Activated CD8-positive, alpha-beta memory T cell treated with anti-CD3 and anti-CD28 coated beads for 36 hours (primary cell): ENCODE data around the gene MSANTD7. TPM values are rescaled to one million over a fixed set of nuclear protein-coding genes. Genes with fewer than 3 reads are reported as not detected.
"Not testable (repeated sequence)": the region's sequence is repeated elsewhere in the genome, so short reads cannot be mapped to it uniquely, and the experiment has no call there.

Source experiments
- CTCF ChIA-PET: fragments of 350-600 bp; sonication (Branson Sonifier 250); formaldehyde crosslinking; loops from one replicate; lab custom pipeline; 2021; ENCODE audit warnings: antibody characterized with exemption; lab: Charles Lee
- POLR2A ChIA-PET: fragments of 350-600 bp; sonication (Branson Sonifier 250); formaldehyde crosslinking; loops from one replicate; lab custom pipeline; 2021; ENCODE audit warnings: antibody characterized with exemption; lab: Charles Lee
- total RNA-seq, 2 experiments: library from RNA; stranded (reverse); gene quantifications; one replicate each; pipeline ENCODE4 v1.2.3, GENCODE V29; 2021

MSANTD7 gene, protein sequence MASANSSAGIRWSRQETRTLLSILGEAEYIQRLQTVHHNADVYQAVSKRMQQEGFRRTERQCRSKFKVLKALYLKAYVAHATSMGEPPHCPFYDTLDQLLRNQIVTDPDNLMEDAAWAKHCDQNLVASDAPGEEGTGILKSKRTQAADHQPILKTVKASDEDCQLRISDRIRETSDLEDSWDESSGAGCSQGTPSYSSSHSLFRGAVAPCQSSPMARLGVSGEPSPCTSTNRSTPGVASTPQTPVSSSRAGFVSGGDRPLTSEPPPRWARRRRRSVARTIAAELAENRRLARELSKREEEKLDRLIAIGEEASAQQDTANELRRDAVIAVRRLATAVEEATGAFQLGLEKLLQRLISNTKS
- total RNA-seq = 10 to 100 TPM; 25.6 to 27.1 TPM

DNA sequence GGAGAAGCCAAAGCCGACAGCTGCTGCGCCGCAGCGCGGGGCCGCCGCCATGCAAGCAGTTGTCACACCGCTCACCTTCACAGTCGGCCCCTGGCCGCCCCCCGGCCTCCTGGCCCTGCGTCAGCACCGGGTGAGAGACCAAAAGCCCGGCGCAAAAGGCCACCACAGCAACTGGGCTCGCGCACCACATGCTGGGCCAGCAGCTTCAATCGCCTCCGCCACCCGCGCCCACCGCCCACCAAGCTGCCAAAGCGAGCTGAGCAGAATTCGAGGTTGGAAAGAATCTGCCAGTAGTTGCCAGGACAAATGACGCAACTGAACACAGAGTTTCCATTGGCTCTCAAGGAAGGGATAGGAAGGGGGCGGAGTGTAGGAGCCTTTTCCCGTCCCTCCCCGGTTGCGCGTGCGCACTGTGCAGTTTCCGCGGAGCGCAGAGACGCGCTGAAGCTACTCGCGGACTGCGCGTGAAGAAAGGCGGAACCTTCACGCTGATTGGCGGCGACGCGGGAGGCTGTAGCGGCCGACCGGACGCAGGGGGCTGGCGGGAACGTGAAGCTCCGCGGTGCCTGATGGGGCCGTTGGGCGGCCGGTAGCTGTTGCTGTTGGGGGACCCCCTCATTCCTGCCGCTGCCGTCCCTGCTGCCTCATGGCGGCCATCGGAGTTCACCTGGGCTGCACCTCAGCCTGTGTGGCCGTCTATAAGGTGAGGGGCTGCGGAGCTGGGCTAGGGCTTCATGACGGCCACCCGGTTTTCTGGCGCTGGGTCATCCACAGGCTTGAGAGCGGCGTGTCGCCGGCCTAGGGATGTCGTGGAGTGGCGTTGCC is at the start of gene MSANTD7, which contains the start of the genes CDNF and HSPA14:
TSS of gene MSANTD7 (plus strand) at position 550 of the 825 bp plus-strand sequence. CDS start 3,979 bp downstream, outside the sequence.
TSS of gene CDNF (minus strand) at position 281 of the 825 bp plus-strand sequence. CDS start at position 190, 91 bp downstream.
TSS of gene HSPA14 (plus strand) at position 550 of the 825 bp plus-strand sequence. CDS start at position 647, 97 bp downstream.
- ChIA-PET POLR2A (interaction anchor here (0.5 to 3.4 kb wide), 12 partner anchors 40 to 652 kb away, joined by 3 to 29 read pairs (median 3); partner anchors contain the start of genes DCLRE1C, MEIG1 and SUV39H2), CTCF (interaction anchor here (0.8 to 1.6 kb wide), 5 partner anchors 116 to 300 kb away, joined by 3 to 7 read pairs (median 3); partner anchors contain the start of gene DCLRE1C)

DNA sequence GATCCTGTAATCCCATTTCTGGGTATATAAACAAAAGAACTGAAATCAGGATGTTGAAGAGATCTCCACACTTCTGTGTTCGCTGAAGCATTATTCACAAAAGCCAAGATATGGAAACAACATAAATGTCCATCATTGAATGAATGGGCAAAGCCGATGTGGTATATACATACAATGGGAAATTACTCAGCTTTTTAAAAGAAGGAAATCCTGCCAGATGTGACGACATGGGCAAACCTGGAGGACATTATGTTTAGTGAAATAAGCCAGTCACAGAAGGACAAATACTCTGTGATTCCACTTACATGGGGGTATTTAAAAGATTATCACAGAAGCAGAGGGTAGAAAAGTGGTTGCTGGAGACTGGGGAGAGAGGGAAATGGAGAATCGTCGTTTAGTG is 39.5 kb upstream of the MSANTD7 start:
- CTCF ChIA-PET = no interaction called here
- POLR2A ChIA-PET = no interaction called here

DNA sequence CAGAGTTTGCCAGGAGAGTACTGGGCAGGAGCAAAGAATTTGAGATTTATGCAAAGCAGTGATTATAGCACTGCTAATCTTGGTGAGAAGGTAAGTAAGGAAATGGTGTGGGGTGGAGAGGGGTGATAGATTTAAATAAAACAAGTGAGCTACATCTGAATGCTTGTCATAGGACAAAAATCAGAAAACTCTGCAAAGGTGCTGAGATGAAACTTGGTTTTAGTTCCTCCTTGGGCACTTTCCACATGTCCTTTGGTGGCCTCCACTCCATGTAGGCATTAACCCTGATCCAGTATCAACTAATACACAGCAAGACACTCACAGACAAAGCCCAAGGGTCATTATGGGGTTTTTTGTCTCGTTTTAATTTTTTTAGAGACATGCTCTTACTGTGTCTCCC is 37.7 kb upstream of the MSANTD7 start:
- POLR2A ChIA-PET = no interaction called here
- CTCF ChIA-PET = no interaction called here

DNA sequence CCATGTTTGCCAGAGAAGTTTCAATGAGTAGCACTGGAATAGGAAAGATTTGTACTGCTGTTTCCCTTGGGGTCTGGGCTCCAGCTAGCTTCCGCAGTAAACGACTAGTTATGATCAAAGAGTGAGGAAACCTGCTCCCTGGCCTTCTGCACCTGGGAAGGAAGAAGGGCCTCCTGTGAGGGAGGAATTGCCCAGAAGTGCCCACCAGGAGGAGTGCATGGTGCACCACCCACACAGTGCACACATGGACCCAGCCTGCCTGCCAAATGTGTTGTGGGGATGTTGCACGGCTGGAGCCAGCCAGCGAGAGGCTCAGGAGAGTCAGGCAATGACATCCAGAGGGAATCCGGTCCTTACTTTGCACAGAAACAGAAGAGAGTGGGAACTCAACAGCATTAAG is 36.4 kb upstream of the MSANTD7 start:
- ChIA-PET POLR2A (no interaction called here), CTCF (no interaction called here)

DNA sequence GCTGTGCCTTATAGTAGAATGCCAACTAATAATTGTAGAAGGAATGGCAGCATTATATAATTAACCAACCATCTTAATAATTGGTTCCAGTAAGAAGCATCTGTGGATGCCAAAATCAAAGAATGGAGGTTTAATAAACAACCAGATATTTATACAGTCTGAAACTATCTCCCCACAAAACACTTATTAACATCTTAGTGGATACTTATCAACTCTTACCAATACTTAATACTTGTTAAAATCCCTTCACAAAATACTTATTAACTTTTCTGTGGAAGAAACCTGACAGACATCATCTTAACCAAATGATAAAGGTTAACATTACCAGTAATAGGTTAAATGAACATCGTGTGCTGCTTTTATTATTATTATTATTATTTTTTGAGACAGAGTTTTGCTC is 34.3 kb upstream of the MSANTD7 start:
- ChIA-PET CTCF (no interaction called here), POLR2A (no interaction called here)

DNA sequence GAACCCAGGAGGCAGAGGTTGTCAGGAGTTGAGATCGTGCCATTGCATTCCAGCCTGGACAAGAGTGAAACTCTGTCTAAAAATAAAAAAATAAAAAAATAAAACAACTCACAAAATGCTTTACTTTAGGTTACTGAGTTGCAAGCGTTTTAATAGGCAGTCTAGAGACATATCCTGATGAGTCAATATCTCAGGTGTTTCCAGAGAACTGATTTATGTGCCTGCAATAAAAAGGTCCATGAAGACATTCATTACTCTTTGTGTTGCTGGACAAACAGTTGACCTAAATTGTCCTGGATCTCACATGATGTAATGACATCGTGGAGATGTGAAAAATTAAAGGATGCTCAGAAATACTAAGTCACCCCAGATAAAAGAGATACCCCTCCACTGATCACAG is 31.8 kb upstream of the MSANTD7 start:
- CTCF ChIA-PET = no interaction called here

DNA sequence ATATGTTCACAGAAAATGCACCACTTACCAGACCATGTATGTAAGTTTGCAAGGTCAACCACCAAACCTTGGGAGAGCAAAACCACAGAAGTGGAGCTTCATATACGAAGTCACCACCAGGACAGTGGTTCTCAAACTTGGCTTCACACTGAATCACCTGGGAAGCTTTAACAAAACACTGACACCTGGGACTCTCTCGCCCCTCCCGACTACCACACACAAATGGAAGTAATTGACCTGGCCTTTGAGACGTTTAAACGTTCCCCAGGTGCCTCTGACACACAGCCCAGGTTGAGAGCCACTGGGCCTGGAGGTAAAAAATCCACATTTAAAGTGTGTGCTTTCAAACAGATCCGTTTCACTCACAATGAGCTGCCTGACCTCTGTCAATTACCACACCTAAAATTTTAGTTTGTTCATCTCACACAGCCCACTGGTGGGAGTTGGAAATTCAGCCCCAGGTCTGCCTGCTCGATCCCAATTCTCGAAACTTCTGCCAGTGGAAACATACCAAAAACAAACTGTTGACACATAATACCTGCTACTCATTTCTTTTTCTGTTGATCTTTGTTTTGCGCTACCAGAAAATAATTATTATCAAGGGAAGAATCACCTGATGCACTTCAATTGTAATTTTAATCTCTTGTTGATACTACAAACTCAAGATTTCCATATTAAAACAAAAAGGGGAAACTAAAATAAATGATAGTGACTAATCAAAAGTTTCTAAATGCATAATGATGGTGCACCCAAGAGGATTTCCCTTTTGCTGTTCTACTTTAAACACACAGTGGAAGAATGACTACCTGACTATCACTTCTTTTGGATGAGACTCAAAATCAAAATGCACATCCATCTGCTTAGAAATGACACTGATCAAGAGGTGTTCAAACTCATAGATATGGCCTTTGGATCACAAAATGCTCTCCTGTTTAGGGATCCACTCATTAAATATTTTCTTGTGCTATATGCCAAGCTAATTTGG is 26.8 kb upstream of the MSANTD7 start:
- CTCF ChIA-PET = interaction anchor here (1.3 kb wide), 1 partner anchor 314 kb away, joined by 4 read pairs; no protein-coding TSS in a partner anchor
- POLR2A ChIA-PET = no interaction called here

More for the DNA sequence above, 31.8 kb upstream of the MSANTD7 start:
- POLR2A ChIA-PET = no interaction called here

DNA sequence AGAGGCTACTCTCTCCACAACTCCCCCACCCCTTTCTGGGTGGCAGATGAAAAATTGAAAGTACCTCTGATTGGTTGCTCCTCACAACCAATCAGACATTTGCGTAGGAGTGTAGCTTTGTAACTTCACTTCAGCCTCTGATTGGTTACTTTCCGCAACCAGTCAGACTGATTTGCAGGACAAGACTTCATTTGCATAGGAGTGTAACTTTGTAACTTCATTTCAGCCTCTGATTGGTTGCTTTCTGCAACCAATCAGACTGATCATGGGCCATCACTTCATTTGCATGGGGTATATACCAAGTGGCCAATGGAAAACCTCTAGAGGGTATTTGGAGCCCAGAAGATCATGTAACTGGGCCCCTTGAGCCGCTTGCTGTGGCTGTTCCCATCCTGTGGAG is 25.8 kb upstream of the MSANTD7 start:
- CTCF ChIA-PET = no interaction called here

DNA sequence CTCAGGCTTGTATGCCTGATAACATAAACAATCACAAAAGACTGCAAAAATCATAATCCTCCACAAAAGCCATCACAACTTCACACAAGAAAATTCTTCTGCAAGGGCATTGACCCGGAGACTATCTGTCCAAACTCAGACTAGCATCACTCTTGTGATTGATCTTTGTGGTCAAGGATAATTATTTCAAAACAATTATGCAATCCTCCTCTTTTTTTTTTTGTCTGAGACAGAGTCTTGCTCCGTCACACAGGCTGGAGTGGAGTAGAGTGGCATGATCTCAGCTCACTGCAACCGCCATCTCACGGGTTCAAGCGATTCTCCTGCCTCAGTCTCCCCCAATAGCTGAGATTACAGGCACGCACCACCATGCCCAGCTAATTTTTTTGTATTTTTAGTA is 22.4 kb upstream of the MSANTD7 start:
- POLR2A ChIA-PET = no interaction called here
- CTCF ChIA-PET = interaction anchor here (0.7 kb wide), 1 partner anchor 187 kb away, joined by 3 read pairs; no protein-coding TSS in a partner anchor

More for the DNA sequence above, 25.8 kb upstream of the MSANTD7 start:
- POLR2A ChIA-PET = no interaction called here

DNA sequence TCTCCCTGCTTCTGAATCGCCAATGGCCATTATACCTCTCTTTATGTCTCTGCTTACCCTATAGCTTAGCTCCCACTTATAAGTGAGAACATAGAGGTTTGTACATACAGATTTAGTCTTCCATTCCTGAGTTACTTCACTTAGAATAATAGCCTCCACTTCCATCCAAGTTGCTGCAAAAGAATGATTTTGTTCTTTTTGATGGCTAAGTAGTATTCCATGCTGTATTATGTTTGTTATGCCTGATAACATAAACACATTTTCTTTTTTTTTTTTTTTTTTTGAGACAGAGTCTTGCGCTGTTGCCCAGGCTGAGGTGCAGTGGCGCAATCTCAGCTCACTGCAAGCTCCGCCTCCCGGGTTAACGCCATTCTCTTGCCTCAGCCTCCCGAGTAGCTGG is 21.4 kb upstream of the MSANTD7 start:
- POLR2A ChIA-PET, CTCF ChIA-PET: not testable (repeated sequence)

DNA sequence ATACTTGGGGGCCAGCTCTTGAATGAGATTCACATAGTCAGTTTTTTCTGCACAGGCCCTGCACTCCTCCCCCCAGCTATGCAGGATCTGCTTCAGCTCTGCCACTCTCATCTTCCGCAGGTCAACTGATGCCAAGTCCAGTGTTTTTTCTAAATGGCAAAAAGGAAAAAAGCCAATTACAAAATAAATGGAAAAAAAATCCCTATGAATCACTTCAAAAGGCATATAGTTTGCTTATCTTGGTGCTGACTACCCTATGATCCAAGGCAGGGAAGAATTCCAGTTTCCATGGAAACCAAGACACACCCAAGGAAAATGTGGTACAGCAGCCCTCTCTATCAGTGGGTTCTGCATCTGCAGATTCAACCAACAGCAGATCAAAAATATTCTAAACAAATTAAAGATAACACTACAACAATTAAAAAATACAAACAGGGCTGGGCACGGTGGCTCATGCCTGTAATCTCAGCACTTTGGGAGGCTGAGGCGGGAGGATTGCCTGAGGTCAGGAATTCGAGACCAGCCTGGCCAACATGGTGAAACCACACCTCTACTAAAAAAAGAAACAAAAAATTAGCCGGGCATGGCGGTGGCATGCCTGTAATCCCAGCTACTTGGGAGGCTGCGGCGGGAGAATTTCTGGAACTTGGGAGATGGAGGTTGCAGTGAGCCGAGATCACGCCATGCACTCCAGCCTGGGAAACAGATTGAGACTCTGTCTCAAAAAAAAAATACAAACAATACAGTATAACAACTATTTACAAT is 17.9 kb upstream of the MSANTD7 start:
- ChIA-PET CTCF (interaction anchor here (0.7 to 0.9 kb wide), 3 partner anchors 42 to 285 kb away, joined by 3 read pairs; no protein-coding TSS in a partner anchor), POLR2A (no interaction called here)

DNA sequence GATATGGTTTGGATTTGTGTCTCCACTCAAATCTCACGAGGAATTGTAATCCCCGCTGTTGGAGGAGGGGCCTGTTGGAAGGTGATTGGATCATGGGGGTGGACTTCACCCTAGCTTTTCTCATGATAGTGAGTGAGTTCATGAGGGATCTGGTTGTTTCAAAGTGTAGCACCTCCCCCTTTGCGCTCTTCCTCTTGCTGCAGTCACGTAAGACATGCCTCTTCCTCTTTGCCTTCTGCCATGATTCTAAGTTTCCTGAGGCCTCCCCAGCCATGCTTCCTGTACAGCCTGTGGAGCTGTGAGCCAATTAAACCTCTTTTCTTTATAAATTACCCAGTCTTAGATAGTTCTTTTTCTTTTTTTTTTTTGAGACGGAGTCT is 17.3 kb upstream of the MSANTD7 start:
- CTCF ChIA-PET = interaction anchor here (0.7 kb wide), 2 partner anchors 41 to 259 kb away, joined by 3 read pairs; no protein-coding TSS in a partner anchor
- POLR2A ChIA-PET = no interaction called here

DNA sequence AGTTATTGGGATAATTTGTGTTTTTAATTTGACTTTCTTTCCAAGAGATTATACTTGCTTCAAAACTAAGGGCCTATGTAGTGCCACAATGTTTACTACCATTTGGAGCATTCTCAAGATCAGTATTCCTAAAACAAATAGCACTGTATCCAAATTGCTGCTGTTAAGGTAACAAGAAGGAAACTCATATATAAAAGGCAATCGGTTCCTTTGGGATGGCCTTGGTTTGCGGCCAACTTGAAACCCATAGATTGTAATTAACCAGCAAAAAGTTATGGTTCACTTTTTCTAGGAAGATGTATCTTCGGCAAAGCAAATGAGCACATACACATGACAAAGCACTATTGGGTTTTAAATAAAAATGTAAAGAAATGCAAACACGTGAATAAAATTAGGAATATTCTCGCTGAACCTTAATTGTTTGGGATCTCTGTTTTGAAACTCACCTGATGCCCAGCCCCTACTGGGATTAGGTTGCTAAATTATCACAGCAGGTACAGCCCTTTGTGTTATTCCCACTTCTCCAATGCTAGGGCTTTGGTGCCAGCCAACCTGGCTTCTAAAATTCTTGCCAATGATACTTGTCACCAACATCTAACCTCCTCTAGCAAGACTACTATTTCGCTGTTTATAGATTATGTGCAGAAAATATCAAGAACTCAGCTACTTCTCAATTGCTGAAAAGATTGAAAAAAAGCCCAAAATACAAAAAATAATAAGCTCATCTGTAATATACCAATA is 16.3 kb upstream of the MSANTD7 start:
- ChIA-PET CTCF (interaction anchor here (0.6 to 2.5 kb wide), 4 partner anchors 15 to 636 kb away, joined by 4 to 7 read pairs (median 6); no protein-coding TSS in a partner anchor), POLR2A (no interaction called here)

DNA sequence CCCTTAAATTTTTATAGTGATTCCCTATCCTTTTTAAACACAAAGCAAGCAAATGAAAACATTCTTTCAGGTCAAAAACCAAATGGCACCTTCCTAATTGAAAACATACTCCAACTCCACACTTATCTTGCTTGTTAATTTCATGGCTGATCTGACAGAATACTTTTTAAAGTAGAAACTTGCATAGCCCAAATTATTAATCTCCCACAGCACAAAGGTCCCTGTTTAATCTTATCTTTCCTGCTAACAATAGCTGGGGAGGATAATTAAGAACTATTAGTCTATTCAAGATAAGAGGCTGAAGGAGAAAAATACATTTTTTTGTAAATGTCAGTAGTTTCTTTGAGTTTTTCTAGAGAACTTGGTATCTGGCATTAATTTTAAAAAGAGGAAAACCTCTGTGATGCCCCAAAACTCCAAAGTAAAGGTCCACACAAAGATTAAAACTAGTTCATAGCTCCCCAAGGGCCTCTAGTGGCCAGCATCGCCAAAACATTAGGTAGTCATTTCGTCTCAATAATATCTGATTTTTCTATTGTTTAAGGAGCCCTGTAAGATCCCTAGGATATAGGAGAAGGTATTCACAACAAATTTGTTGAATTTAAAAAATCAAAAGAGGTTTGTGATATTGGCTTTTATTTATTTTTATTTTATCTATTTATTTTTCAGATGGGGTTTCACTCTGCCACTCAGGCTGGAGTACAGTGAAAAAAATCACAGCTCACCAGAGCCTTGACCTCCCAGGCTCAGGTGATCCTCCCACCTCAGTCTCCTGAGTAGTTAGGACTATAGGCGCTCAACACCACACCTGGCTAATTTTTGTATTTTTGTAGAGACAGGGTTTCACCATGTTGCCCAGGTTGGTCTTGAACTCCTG is 15.0 kb upstream of the MSANTD7 start:
- ChIA-PET POLR2A (no interaction called here), CTCF (interaction anchor here (0.8 to 2.5 kb wide), 8 partner anchors 9 to 324 kb away, joined by 3 to 7 read pairs (median 4); no protein-coding TSS in a partner anchor)

DNA sequence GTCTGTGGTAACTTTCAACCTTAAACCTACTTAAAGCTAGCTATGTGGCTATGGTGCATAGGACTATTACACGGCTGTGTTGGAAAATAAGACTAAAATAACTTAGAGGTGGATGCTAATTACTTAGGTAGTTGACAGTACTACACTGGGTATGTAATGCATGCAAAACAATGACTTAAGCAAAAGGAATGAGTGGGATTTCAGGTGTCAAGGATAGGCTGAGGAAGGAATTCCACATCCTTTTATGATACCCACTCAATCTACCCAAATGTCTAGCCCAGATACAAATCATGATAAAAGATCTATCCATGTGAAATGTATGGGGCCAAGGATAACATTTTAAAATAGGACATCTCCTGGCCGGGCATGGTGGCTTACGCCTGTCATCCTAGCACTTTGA is 14.1 kb upstream of the MSANTD7 start:
- ChIA-PET POLR2A (no interaction called here), CTCF (interaction anchor here (0.8 to 2.5 kb wide), 2 partner anchors 10 to 283 kb away, joined by 4 to 7 read pairs; no protein-coding TSS in a partner anchor)
